H1 (cell line): ENCODE results near the gene GINS2. TPM values are rescaled to one million over a fixed set of nuclear protein-coding genes. Genes with fewer than 3 reads are reported as not detected.

Experiments used
- CTCF ChIA-PET: fragments of 300-600 bp; sonication (Branson Sonifier 250); formaldehyde crosslinking; loops from one replicate; lab custom pipeline; 2021; ENCODE audit not compliant: partially characterized antibody; lab: Charles Lee
- POLR2A ChIA-PET: fragments of 300-600 bp; sonication (Branson Sonifier 250); formaldehyde crosslinking; loops from one replicate; lab custom pipeline; 2021; ENCODE audit warnings: inconsistent platforms; ENCODE audit not compliant: partially characterized antibody; lab: Charles Lee
- DNase-seq, 2 experiments: peaks; one replicate each; pipeline versions ENCODE4 v3.0.0 to v3.0.0-alpha.2; 2010 to 2022; ENCODE audit warnings: low spot score in 2 of 2, low read depth in 1 of 2, mixed read lengths in 1 of 2
- FAIRE-seq: peaks from 2 replicates; lab custom pipeline; 2011; peaks lifted over from hg19 to GRCh38; lab: Jason Lieb, UNC
- H2AFZ ChIP-seq: 2 replicates; pipeline ENCODE4 v1.8.1; 2012; ENCODE audit warnings: low read length, inconsistent platforms
- H2AK5ac ChIP-seq: 2 replicates; pipeline ENCODE4 v1.6.1; 2013; ENCODE audit warnings: low read depth, low read length
- H2BK120ac ChIP-seq: replicated peaks from 2 replicates; pipeline ENCODE3; 2013; ENCODE audit warnings: low read depth, low read length, inconsistent platforms
- H2BK12ac ChIP-seq: 2 replicates; pipeline ENCODE4 v1.6.1; 2013; ENCODE audit warnings: low read depth, low read length
- H2BK15ac ChIP-seq: 2 replicates; pipeline ENCODE4 v1.6.1; 2013; ENCODE audit warnings: low read length
- H2BK20ac ChIP-seq: 2 replicates; pipeline ENCODE4 v1.6.1; 2013; ENCODE audit warnings: low read length
- H2BK5ac ChIP-seq: 2 replicates; pipeline ENCODE4 v1.6.1; 2013; ENCODE audit warnings: low read depth, low read length
- H3K14ac ChIP-seq: 2 replicates; pipeline ENCODE4 v1.6.1; 2013; ENCODE audit warnings: inconsistent platforms; ENCODE audit not compliant: insufficient read length
- H3K18ac ChIP-seq: 2 replicates; pipeline ENCODE4 v1.6.1; 2013; ENCODE audit warnings: low read length; ENCODE audit errors: extremely low read depth
- H3K23ac ChIP-seq: 2 replicates; pipeline ENCODE4 v1.6.1; 2013; ENCODE audit warnings: inconsistent platforms; ENCODE audit not compliant: insufficient read length
- H3K23me2 ChIP-seq: 2 replicates; pipeline ENCODE4 v1.6.1; 2013; ENCODE audit warnings: low read depth, low read length
- H3K27ac ChIP-seq: 2 replicates; pipeline ENCODE4 v1.6.1; 2011; ENCODE audit warnings: low read depth, low read length, inconsistent platforms
- H3K27me3 ChIP-seq, 4 experiments: replicated peaks in 1 of 4; 1 replicate in 1 of 4; 2 replicates in 3 of 4; pipeline versions ENCODE4 v1.6.1 to v1.8.1; 2011 to 2013; ENCODE audit warnings: low read length in 3 of 4, mild to moderate bottlenecking in 3 of 4, inconsistent platforms in 2 of 4, mixed read lengths in 2 of 4, moderate library complexity in 1 of 4; ENCODE audit not compliant: control insufficient read depth in 3 of 4, insufficient read depth in 3 of 4; ENCODE audit errors: extremely low read depth in 1 of 4
- H3K36me3 ChIP-seq, 4 experiments: 2 replicates each; pipeline versions ENCODE4 v1.6.1 to v1.8.1; 2011 to 2013; ENCODE audit warnings: mild to moderate bottlenecking in 4 of 4, low read length in 3 of 4, moderate library complexity in 2 of 4, control low read depth in 1 of 4, inconsistent platforms in 1 of 4; ENCODE audit not compliant: insufficient read depth in 4 of 4, control insufficient read depth in 2 of 4
- H3K4ac ChIP-seq: replicated peaks from 2 replicates; pipeline ENCODE3; 2013; ENCODE audit warnings: low read length, low read depth, mixed read lengths, inconsistent platforms; ENCODE audit not compliant: insufficient read length
- H3K4me1 ChIP-seq, 4 experiments: replicated peaks in 1 of 4; 1 replicate in 1 of 4; 2 replicates in 3 of 4; pipeline versions ENCODE4 v1.6.1 to v1.8.1; 2011 to 2013; ENCODE audit warnings: low read length in 3 of 4, inconsistent platforms in 2 of 4, mixed read lengths in 1 of 4; ENCODE audit not compliant: insufficient read depth in 4 of 4, control insufficient read depth in 3 of 4
- H3K4me2 ChIP-seq, 2 experiments: 2 replicates each; pipeline versions ENCODE4 v1.6.1 to v1.8.1; 2011 to 2013; ENCODE audit warnings: low read depth in 2 of 2, low read length in 2 of 2, control low read depth in 1 of 2, inconsistent platforms in 1 of 2, mild to moderate bottlenecking in 1 of 2; ENCODE audit not compliant: insufficient read depth in 1 of 2
- H3K4me3 ChIP-seq, 4 experiments: fragments of 200-600, 300-600 bp in 1 of 4; sonication (generic), shearing (Covaris generic), sonication (Bioruptor Twin) in 1 of 4; 2 replicates each; pipeline versions ENCODE4 v1.5.1 to v1.8.1; 2011 to 2016; ENCODE audit warnings: low read length in 4 of 4, low read depth in 3 of 4, control low read depth in 2 of 4, inconsistent platforms in 2 of 4, mild to moderate bottlenecking in 2 of 4, mixed read lengths in 1 of 4, moderate library complexity in 1 of 4; ENCODE audit not compliant: insufficient read depth in 2 of 4; ENCODE audit errors: extremely low read depth in 1 of 4
- H3K56ac ChIP-seq: replicated peaks from 2 replicates; pipeline ENCODE3; 2013; ENCODE audit warnings: low read depth, mild to moderate bottlenecking, mixed read lengths, low read length, inconsistent platforms; ENCODE audit not compliant: insufficient read length
- H3K79me1 ChIP-seq: 2 replicates; pipeline ENCODE4 v1.6.1; 2013; ENCODE audit warnings: low read depth, low read length, control low read depth
- H3K79me2 ChIP-seq, 2 experiments: 2 replicates each; pipeline versions ENCODE4 v1.6.1 to v1.8.1; 2012 to 2013; ENCODE audit warnings: low read length in 2 of 2, mild to moderate bottlenecking in 2 of 2, inconsistent platforms in 1 of 2; ENCODE audit not compliant: insufficient read depth in 2 of 2, control insufficient read depth in 1 of 2
- H3K9ac ChIP-seq, 4 experiments: replicated peaks in 1 of 4; 1 replicate in 1 of 4; 2 replicates in 3 of 4; pipeline versions ENCODE4 v1.6.1 to v1.8.1; 2011 to 2013; ENCODE audit warnings: low read depth in 3 of 4, low read length in 3 of 4, control low read depth in 2 of 4, mild to moderate bottlenecking in 2 of 4, moderate library complexity in 2 of 4, inconsistent platforms in 1 of 4; ENCODE audit errors: extremely low read depth in 1 of 4
- H3K9me3 ChIP-seq, 2 experiments: 2 replicates each; pipeline versions ENCODE4 v1.6.1 to v1.8.1; 2012 to 2013; ENCODE audit warnings: mild to moderate bottlenecking in 2 of 2, moderate library complexity in 2 of 2, control low read depth in 1 of 2, inconsistent platforms in 1 of 2, low read depth in 1 of 2, low read length in 1 of 2, mixed read lengths in 1 of 2; ENCODE audit not compliant: insufficient read depth in 2 of 2
- H4K20me1 ChIP-seq, 2 experiments: replicated peaks in 1 of 2; 2 replicates each; pipeline versions ENCODE3 to v1.8.1; 2011 to 2013; ENCODE audit warnings: inconsistent platforms in 2 of 2, low read length in 2 of 2, mild to moderate bottlenecking in 1 of 2; ENCODE audit not compliant: insufficient read depth in 2 of 2, control insufficient read depth in 1 of 2
- H4K5ac ChIP-seq: 2 replicates; pipeline ENCODE4 v1.6.1; 2013; ENCODE audit warnings: low read length, low read depth, mixed read lengths, inconsistent platforms; ENCODE audit not compliant: insufficient read length
- H4K8ac ChIP-seq: 2 replicates; pipeline ENCODE4 v1.8.0; 2013; ENCODE audit warnings: mild to moderate bottlenecking, moderate library complexity, low read length, inconsistent platforms; ENCODE audit not compliant: insufficient read depth; ENCODE audit errors: extremely low read depth
- H4K91ac ChIP-seq: replicated peaks from 2 replicates; pipeline ENCODE3; 2013; ENCODE audit warnings: low read length, mixed read lengths, inconsistent platforms; ENCODE audit not compliant: insufficient read length
- CHD1 ChIP-seq: IDR thresholded peaks from 2 replicates; pipeline ENCODE4 v1.6.1; 2012; ENCODE audit warnings: low read depth, low read length, improper control_type of control experiment
- CHD2 ChIP-seq: IDR thresholded peaks from 2 replicates; pipeline ENCODE4 v1.6.1; 2012; ENCODE audit warnings: low read length, improper control_type of control experiment
- CTBP2 ChIP-seq: IDR thresholded peaks from 2 replicates; pipeline ENCODE4 v1.7.0; 2011; ENCODE audit warnings: borderline replicate concordance, mild to moderate bottlenecking, moderate library complexity, mixed read lengths, low read length; ENCODE audit not compliant: insufficient read depth, insufficient read length
- EP300 ChIP-seq, 2 experiments: IDR thresholded peaks; 1 replicate in 1 of 2; 2 replicates in 1 of 2; pipeline ENCODE4 v1.6.1; 2011 to 2012; ENCODE audit warnings: low read depth in 2 of 2, low read length in 2 of 2, mild to moderate bottlenecking in 2 of 2, borderline replicate concordance in 1 of 2, inconsistent platforms in 1 of 2, moderate library complexity in 1 of 2
- JUN ChIP-seq: IDR thresholded peaks from 2 replicates; pipeline ENCODE4 v1.6.1; 2011; ENCODE audit warnings: low read depth, mild to moderate bottlenecking, improper control_type of control experiment, low read length
- MAFK ChIP-seq: IDR thresholded peaks from 2 replicates; pipeline ENCODE4 v1.6.1; 2012; ENCODE audit warnings: low read depth, mild to moderate bottlenecking, improper control_type of control experiment, low read length
- POLR2AphosphoS5 ChIP-seq: IDR thresholded peaks from 2 replicates; pipeline ENCODE4 v1.6.1; 2011; ENCODE audit warnings: low read depth, low read length
- RAD21 ChIP-seq, 2 experiments: IDR thresholded peaks in 1 of 2; conservative IDR thresholded peaks in 1 of 2; 2 replicates each; pipeline ENCODE4 v1.6.1; 2011; ENCODE audit warnings: low read depth in 2 of 2, low read length in 2 of 2, improper control_type of control experiment in 1 of 2, inconsistent platforms in 1 of 2, mild to moderate bottlenecking in 1 of 2, moderate library complexity in 1 of 2
- RBBP5 ChIP-seq: IDR thresholded peaks from 2 replicates; pipeline ENCODE4 v1.7.1; 2012; ENCODE audit warnings: low read depth, mild to moderate bottlenecking, inconsistent platforms, low read length, moderate library complexity, borderline replicate concordance
- SRF ChIP-seq: IDR thresholded peaks from 2 replicates; pipeline ENCODE4 v1.6.1; 2011; ENCODE audit warnings: mild to moderate bottlenecking, low read depth, low read length, moderate library complexity
- TBP ChIP-seq: IDR thresholded peaks from 2 replicates; pipeline ENCODE4 v1.6.1; 2011; ENCODE audit warnings: low read depth, low read length, improper control_type of control experiment
- WGBS, 2 experiments: shearing (Covaris generic) in 1 of 2; methylation state at CpG; one replicate each; pipeline versions ENCODE4 v1.1.6 to v1.1.7; 2013 to 2015; ENCODE audit warnings: low lambda C conversion rate in 2 of 2, mixed read lengths in 2 of 2, inconsistent platforms in 1 of 2, low coverage in 1 of 2, missing lambda C conversion rate in 1 of 2; ENCODE audit not compliant: insufficient replicate concordance in 2 of 2, insufficient coverage in 1 of 2, insufficient read length in 1 of 2; ENCODE audit errors: extremely low coverage in 1 of 2, missing lambda C conversion rate in 1 of 2; 5-methylcytosine and 5-hydroxymethylcytosine counted together
- polyA plus RNA-seq, 7 experiments: library from polyadenylated mRNA; depleted of rRNA in 3 of 7; stranded (reverse) in 5 of 7; unstranded in 2 of 7; fragments of >200 nt in 5 of 7; fragments of 200-250 nt in 2 of 7; gene quantifications; 1 replicate in 5 of 7; 2 replicates in 1 of 7; 4 replicates in 1 of 7; pipeline versions ENCODE4 v1.2.1 to v1.2.3, GENCODE V29; 2011 to 2013; ENCODE audit warnings: missing spikeins in 2 of 7, mixed read lengths in 2 of 7
- total RNA-seq: library from RNA; stranded (reverse); fragmentation: NEBNext Ultra II Directional; extraction: Animal tissue kit (Norgen Biotek cat#: 25700); gene quantifications from 2 replicates; pipeline ENCODE4 v1.2.1, GENCODE V29; 2021

The GINS2 gene
- total and polyA plus RNA-seq, 2 of the 8 experiments (the other 6 are each of a cell fraction or from before 2014, with no cell fraction given): 29.4 to 59.1 TPM

DNA sequence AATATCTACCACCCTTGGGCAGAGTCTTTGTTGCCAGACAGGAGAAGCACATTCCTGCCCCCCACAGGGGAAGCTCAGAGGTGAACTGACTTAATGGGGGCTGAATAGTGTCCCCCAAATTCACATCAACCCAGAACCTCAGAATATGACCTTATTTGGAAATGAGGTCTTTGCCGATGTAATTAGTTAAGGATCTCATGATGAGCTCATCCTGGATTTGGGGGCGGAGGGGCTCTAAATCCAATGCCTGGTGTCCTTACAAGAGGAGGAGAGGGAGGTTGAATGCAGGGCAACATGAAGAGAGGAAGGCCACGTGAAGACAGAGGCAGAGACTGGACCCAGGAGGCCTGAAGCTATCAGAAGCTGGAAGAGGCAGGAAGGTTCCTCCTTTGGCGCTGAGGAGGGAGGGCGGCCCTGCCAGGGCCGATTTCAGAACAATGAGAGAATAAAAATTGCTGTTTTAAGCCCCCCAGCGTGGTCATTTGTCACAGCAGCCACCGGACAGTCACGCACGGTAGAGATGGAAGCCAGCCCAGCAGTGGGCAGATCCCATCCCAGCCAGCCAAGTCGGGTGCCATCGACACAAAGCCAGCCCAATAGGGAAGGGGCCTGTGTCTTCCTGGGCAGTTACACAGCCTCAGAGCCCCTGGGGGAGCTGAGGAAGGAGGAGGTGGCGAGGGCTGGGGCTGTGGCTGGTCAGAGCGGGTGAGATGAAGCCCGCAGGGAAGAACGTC lies 40.9 kb upstream of the GINS2 start:
- no peak for TF ChIP-seq RBBP5
- 0 out of 2 replicates have a peak, but pooled peaks have one; percentile 7 for TF ChIP-seq JUN
- no peak for TF ChIP-seq MAFK
- no peak for TF ChIP-seq CTBP2
- no peak for TF ChIP-seq POLR2AphosphoS5
- TF ChIP-seq TBP: no peak
- TF ChIP-seq CHD2: no peak
- TF ChIP-seq EP300 (IDR thresholded peaks at IDR 0.05; ENCODE audit: borderline replicate concordance in 1 of 2, low read depth in 2 of 2, low read length in 2 of 2): no peak
- no peak for TF ChIP-seq CHD1
- TF ChIP-seq RAD21 (IDR thresholded peaks at IDR 0.05 in 1 of 2, conservative IDR thresholded peaks at IDR 0.05 in 1 of 2; ENCODE audit: low read depth in 2 of 2, low read length in 2 of 2): no peak
- peak; percentile 59 for TF ChIP-seq SRF
- CTCF ChIA-PET: interaction anchor here (0.6 to 2.6 kb wide), 18 partner anchors 8 to 223 kb away, joined by 3 to 18 read pairs (median 4); no protein-coding TSS in a partner anchor
- Histone ChIP-seq H3K79me1 (no peaks in the 10 kb centered on the region), H3K56ac (no peak overlapping the region), H3K4me2 (no peak overlapping the region), H2AK5ac (peak overlapping the region; percentile 86), H3K4ac (peak overlapping the region; percentile 73), H3K27me3 (no peaks in the 10 kb centered on the region; a peak in 2 of 7 replicates), H3K9me3 (no peaks in the 10 kb centered on the region), H3K36me3 (no peaks in the 10 kb centered on the region), H3K18ac (no peak overlapping the region), H3K23ac (no peak overlapping the region), H2BK15ac (peak overlapping the region; percentile 19; the same call in 1 of the 2 replicates), H3K23me2 (peaks cover 3% of the 10 kb centered on the region; the same call in 1 of the 2 replicates), H4K8ac (peak overlapping the region; percentile 41), H2BK12ac (peak overlapping the region; percentile 39; the same call in 1 of the 2 replicates), H2AFZ (no peak overlapping the region), H4K91ac (peak overlapping the region; percentile 78), H4K20me1 (peaks cover 2 to 10% of the 10 kb centered on the region in 2 experiments), H3K27ac (no peak overlapping the region), H3K14ac (no peak overlapping the region), H3K4me1 (peaks cover 3 to 11% (median 10%) of the 10 kb centered on the region in 4 experiments), H2BK120ac (no peak overlapping the region), H3K79me2 (no peaks in the 10 kb centered on the region), H3K4me3 (no peak overlapping the region), H3K9ac (no peak overlapping the region), H2BK20ac (no peak overlapping the region), H4K5ac (no peak overlapping the region), H2BK5ac (no peak overlapping the region; the same call in 1 of the 2 replicates)
- no peak for FAIRE-seq
- WGBS, 2 experiments: 89% methylated on average over 16 of the region's 16 CpGs; no CpG with 5 or more reads in 1 of the 2 experiments
- DNase-seq: no peak
- POLR2A ChIA-PET: interaction anchor here (1.4 to 1.8 kb wide), 2 partner anchors 13 kb away, joined by 3 to 8 read pairs; no protein-coding TSS in a partner anchor
